Activated naive CD4-positive, alpha-beta T cell treated with anti-CD3 and anti-CD28 coated beads, Interleukin-2, amount 50 U/mL, for 24 hours (primary cell): ENCODE results near the gene YBEY.
A peak's percentile ranks its signal among the peaks of the same experiment; 100 is the strongest.

Source experiments
- H3K27ac Mint-ChIP-seq: one replicate; pipeline ENCODE4 v1.8.0; 2021; ENCODE audit warnings: mild to moderate bottlenecking, mixed read lengths
- H3K27me3 Mint-ChIP-seq: one replicate; pipeline ENCODE4 v1.8.0; 2021; ENCODE audit warnings: mixed read lengths
- H3K36me3 Mint-ChIP-seq: one replicate; pipeline ENCODE4 v1.8.0; 2021; ENCODE audit warnings: mixed read lengths
- H3K4me1 Mint-ChIP-seq: one replicate; pipeline ENCODE4 v1.8.0; 2021; ENCODE audit warnings: mixed read lengths
- H3K4me3 Mint-ChIP-seq: one replicate; pipeline ENCODE4 v1.8.0; 2021; ENCODE audit warnings: mild to moderate bottlenecking, mixed read lengths
- H3K9me3 Mint-ChIP-seq: one replicate; pipeline ENCODE4 v1.8.0; 2021; ENCODE audit warnings: mixed read lengths

Gene YBEY

DNA sequence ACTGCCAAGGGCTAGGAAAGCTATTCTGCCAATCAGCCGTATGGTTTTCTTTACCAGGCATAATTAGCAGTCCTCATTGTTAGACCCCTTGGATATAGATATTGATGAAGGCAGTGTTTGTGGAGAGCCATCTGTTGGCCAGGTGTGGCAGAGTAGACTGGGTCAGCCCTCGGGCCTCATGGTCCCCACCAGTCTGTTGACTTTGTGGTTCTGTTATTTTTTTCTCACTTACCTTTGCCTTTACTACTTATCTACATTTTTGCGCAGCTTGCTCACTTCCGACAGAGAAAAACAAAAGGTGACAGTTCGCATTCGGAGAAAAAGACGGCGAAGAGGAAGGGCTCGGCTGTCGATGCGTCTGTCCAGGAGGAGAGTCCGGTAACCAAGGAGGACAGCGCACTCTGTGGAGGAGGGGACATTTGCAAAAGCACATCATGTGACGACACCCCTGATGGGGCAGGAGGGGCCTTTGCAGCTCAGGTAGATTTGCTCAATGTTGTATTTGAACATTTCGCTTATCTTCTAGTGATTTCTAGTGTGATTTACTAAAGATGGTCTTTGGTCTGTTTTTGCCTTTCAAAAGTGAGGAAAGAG is 40.1 kb downstream of the YBEY start:
- H3K4me3 Mint-ChIP-seq: peak overlapping the region; percentile 1
- H3K4me1 Mint-ChIP-seq: peaks cover 29% of the 10 kb centered on the region
- H3K9me3 Mint-ChIP-seq: no peaks in the 10 kb centered on the region
- H3K27ac Mint-ChIP-seq: no peak overlapping the region
- peaks cover 4% of the 10 kb centered on the region for H3K36me3 Mint-ChIP-seq
- no peaks in the 10 kb centered on the region for H3K27me3 Mint-ChIP-seq

- Mint-ChIP-seq H3K9me3 (no peaks in the 10 kb centered on the region), H3K27ac (no peak overlapping the region), H3K36me3 (peaks cover 4% of the 10 kb centered on the region), H3K4me1 (peaks cover 17% of the 10 kb centered on the region), H3K27me3 (no peaks in the 10 kb centered on the region), H3K4me3 (no peak overlapping the region)
These were observed 41.6 kb downstream of the YBEY start for GRCh38 chr21:46327711-46328110.

DNA sequence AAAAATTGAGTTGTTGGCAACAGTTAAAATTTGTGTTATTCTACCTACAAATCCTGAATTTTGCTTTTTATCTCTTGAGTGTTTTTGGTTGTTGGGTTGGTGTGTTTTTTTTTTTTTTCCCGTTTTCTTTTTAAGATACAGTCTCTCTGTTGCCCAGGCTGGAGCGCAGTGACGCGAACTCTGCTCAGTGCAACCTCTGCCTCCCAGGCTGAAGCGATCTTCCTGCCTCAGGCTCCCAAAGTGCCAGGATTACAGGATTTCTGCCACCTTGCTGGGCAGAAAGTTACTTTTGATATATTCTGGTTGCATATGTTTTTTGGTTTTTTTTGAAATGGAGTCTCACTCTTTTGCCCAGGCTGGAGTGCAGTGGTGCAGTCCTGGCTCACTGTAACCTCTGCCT is 42.0 kb downstream of the YBEY start:
- H3K4me1 Mint-ChIP-seq: peaks cover 15% of the 10 kb centered on the region
- H3K27ac Mint-ChIP-seq: no peak overlapping the region
- H3K27me3 Mint-ChIP-seq: no peaks in the 10 kb centered on the region
- H3K36me3 Mint-ChIP-seq: peaks cover 4% of the 10 kb centered on the region
- no peak overlapping the region for H3K4me3 Mint-ChIP-seq
- no peaks in the 10 kb centered on the region for H3K9me3 Mint-ChIP-seq

DNA sequence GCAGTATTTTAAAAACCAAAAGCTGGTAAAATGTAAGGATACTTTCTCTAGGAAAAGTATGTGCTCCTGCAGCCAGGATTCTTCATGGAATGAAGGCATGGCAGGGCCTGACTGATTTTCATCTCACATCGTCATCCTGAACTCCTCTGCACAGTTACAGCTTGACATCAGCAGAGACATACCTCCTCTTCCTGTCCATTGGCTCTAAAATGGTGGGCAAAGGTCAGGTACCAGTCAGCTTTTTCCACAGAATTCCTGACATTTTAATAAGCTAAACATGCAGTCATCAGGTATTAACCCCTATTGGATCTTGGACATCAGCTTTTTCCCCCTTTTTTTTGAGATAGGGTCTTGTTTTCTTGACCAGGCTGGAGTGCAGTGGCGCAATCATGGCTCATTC is 43.7 kb downstream of the YBEY start:
- Mint-ChIP-seq H3K27me3 (no peaks in the 10 kb centered on the region), H3K9me3 (no peaks in the 10 kb centered on the region), H3K36me3 (peaks cover 5% of the 10 kb centered on the region), H3K27ac (no peak overlapping the region), H3K4me3 (no peak overlapping the region), H3K4me1 (peaks cover 13% of the 10 kb centered on the region)

- Mint-ChIP-seq H3K9me3 (no peaks in the 10 kb centered on the region), H3K36me3 (peaks cover 18% of the 10 kb centered on the region), H3K4me3 (no peak overlapping the region), H3K4me1 (no peaks in the 10 kb centered on the region), H3K27ac (no peak overlapping the region), H3K27me3 (no peaks in the 10 kb centered on the region)
These were observed 48.4 kb downstream of the YBEY start for GRCh38 chr21:46334351-46335140.

DNA sequence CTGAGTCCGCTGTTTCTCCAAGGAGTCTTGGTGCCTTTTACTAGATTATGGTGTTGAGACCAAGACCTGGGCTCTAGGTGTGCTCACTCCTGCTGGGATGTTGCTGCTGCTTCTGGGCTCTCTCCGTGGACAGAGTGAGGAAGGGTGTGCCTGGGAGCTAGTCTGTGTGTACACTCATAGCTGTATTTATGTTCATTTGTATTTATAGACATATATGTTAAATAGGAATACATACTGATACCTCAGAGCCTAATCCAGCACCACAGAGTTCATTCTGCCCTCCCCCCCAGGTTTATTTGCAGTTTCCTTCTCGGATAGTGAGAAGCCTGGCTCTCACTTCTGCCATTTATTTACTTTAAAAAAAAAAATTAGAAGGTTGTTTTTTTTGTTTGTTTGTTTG is 50.5 kb downstream of the YBEY start:
- H3K27ac Mint-ChIP-seq: no peak overlapping the region
- H3K27me3 Mint-ChIP-seq: no peaks in the 10 kb centered on the region
- H3K36me3 Mint-ChIP-seq: peaks cover 20% of the 10 kb centered on the region
- H3K9me3 Mint-ChIP-seq: no peaks in the 10 kb centered on the region
- no peak overlapping the region for H3K4me3 Mint-ChIP-seq
- H3K4me1 Mint-ChIP-seq: no peaks in the 10 kb centered on the region

DNA sequence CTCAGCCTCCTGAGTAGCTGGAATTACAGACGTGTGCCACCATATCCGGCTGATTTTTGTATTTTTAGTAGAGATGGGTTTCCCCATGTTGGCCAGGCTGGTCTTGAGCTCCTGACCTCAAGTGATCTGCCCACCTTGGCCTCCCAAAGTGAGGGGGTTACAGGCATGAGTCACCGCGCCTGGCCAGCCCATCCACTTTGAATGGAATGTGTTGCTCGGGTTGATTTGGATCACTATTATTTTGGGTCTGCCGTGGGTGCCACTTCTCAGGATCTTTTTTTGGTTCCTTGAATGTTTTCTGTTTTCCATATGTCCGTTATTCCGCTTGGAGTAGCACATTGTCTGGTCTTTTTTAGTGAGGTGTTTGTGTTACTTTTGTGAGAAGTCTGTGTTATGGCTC is 54.9 kb downstream of the YBEY start:
- H3K27ac Mint-ChIP-seq: no peak overlapping the region
- H3K36me3 Mint-ChIP-seq: peaks cover 19% of the 10 kb centered on the region
- H3K4me1 Mint-ChIP-seq: peaks cover 5% of the 10 kb centered on the region
- H3K4me3 Mint-ChIP-seq: no peak overlapping the region
- H3K27me3 Mint-ChIP-seq: no peaks in the 10 kb centered on the region
- no peaks in the 10 kb centered on the region for H3K9me3 Mint-ChIP-seq

- peaks cover 11% of the 10 kb centered on the region for H3K36me3 Mint-ChIP-seq
These were observed 58.2 kb downstream of the YBEY start for GRCh38 chr21:46344219-46344915.

GRCh38 chr21:46345861-46346260 is 59.7 kb downstream of the YBEY start:
- no peak overlapping the region for H3K27ac Mint-ChIP-seq
- no peaks in the 10 kb centered on the region for H3K27me3 Mint-ChIP-seq

More at GRCh38 chr21:46344219-46344915, 58.2 kb downstream of the YBEY start:
- Mint-ChIP-seq H3K4me1 (peaks cover 5% of the 10 kb centered on the region), H3K9me3 (no peaks in the 10 kb centered on the region), H3K27ac (no peak overlapping the region), H3K4me3 (no peak overlapping the region), H3K27me3 (no peaks in the 10 kb centered on the region)

DNA sequence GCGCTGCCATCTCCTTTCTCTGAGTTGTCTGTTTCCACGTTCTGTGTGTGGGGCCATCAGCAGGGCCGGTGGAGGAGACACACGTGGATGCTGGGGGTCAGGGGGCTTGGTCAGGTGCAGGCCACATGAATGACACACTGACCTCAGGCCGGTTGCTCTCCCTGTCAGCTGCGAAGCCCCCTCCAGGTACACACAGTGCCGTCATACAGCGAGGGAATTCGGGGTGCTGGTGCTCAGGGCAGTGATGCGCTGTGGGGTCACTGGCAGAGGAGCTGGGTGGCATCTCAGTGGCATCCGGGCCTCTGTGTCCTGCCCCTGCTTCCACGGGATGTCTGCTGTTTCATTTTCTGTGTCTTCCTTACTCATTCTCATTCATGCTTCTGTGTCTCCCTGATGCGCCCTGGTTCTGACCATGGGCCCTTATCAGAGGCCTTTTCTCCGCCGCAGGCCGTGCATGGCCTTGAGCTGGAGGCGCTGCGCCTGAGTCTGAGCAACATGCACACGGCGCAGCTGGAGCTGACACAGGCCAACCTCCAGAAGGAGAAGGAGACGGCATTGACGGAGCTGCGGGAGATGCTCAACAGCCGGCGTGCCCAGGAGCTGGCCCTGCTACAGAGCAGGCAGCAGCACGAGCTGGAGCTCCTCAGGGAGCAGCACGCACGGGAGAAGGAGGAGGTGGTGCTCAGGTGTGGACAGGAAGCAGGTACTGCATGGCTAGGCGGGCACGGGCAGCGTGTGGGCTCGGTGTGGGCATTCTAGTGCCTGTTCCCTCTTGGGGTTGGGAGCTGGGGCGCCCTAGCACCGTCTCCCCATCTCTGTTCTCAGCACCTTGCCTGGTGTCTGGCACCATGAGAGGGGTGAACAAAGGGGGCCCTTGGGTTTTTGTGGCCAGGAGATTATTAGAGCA is 60.4 kb downstream of the YBEY start:
- no peak overlapping the region for H3K27ac Mint-ChIP-seq
- peaks cover 5% of the 10 kb centered on the region for H3K4me1 Mint-ChIP-seq
- H3K36me3 Mint-ChIP-seq: peaks cover 9% of the 10 kb centered on the region
- H3K4me3 Mint-ChIP-seq: no peak overlapping the region
- no peaks in the 10 kb centered on the region for H3K9me3 Mint-ChIP-seq
- H3K27me3 Mint-ChIP-seq: no peaks in the 10 kb centered on the region

More at GRCh38 chr21:46345861-46346260, 59.7 kb downstream of the YBEY start:
- Mint-ChIP-seq H3K36me3 (peaks cover 9% of the 10 kb centered on the region), H3K4me3 (no peak overlapping the region), H3K9me3 (no peaks in the 10 kb centered on the region), H3K4me1 (peaks cover 5% of the 10 kb centered on the region)

DNA sequence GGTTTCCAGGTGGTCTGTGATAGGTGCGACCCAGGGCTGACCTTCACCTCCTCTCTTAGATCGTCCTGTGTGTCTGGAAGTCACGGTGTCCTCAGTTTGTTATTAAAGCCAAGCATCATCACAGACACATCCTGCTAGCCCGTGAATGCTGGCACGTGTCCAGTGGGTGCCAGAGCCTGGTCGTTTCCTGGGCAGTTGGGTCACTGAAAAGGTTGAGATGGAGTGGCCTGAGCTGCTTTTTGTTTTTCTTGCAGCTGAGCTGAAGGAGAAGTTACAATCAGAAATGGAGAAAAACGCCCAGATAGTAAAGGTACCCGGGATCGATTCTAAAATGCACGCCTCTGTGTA is 61.0 kb downstream of the YBEY start:
- Mint-ChIP-seq H3K4me3 (no peak overlapping the region), H3K36me3 (peaks cover 9% of the 10 kb centered on the region)

More for the DNA sequence above, 61.0 kb downstream of the YBEY start:
- H3K4me1 Mint-ChIP-seq: peaks cover 5% of the 10 kb centered on the region
- H3K27ac Mint-ChIP-seq: no peak overlapping the region
- H3K9me3 Mint-ChIP-seq: no peaks in the 10 kb centered on the region
- H3K27me3 Mint-ChIP-seq: no peaks in the 10 kb centered on the region
